Pulmonary artery endothelial cell (primary cell): ENCODE data around the gene IL2RG. TPM values are rescaled to one million over a fixed set of nuclear protein-coding genes. Genes with fewer than 3 reads are reported as not detected.
A peak's percentile ranks its signal among the peaks of the same experiment; 100 is the strongest.

Experiments
- DNase-seq: peaks from one replicate; pipeline ENCODE4 v3.0.0-alpha.2; 2011; ENCODE audit warnings: low read depth, low spot score
- total RNA-seq: library from RNA; depleted of rRNA; stranded (reverse); fragments of >200 nt; gene quantifications from 2 replicates; pipeline ENCODE4 v1.2.3, GENCODE V29; 2014

Gene IL2RG
- total RNA-seq, 1 donor from 2014 or later = not detected

GRCh38 chrX:71107762-71108360, 3.5 kb downstream of the IL2RG start:
- DNase-seq = no peak

- no peak for DNase-seq
Observed at GRCh38 chrX:71107245-71107644, 4.1 kb downstream of the IL2RG start.

- no peak for DNase-seq
Observed at GRCh38 chrX:71106427-71106826, 5.0 kb downstream of the IL2RG start, which contains the start of gene CXorf65. Gene CXorf65, minus strand, starts transcription at chrX:71106740. Its CDS starts 184 bp downstream, at chrX:71106556.

GRCh38 chrX:71105628-71106027, 5.7 kb downstream of the IL2RG start:
- DNase-seq = no peak

- DNase-seq = no peak
Observed at GRCh38 chrX:71103110-71103983, 8.0 kb downstream of the IL2RG start.

- DNase-seq = no peak
Observed at GRCh38 chrX:71102292-71102691, 9.1 kb downstream of the IL2RG start.

GRCh38 chrX:71100581-71101505, 10.5 kb downstream of the IL2RG start:
- DNase-seq = no peak

- no peak for DNase-seq
Observed at GRCh38 chrX:71099736-71100135, 11.6 kb downstream of the IL2RG start.

- no peak for DNase-seq
Observed at GRCh38 chrX:71098951-71099506, 12.3 kb downstream of the IL2RG start.

- no peak for DNase-seq
Observed at GRCh38 chrX:71098302-71098701, 13.1 kb downstream of the IL2RG start.

- DNase-seq = no peak
Observed at GRCh38 chrX:71096760-71097032, 14.7 kb downstream of the IL2RG start.

- DNase-seq = no peak
Observed at GRCh38 chrX:71095981-71096759, 15.2 kb downstream of the IL2RG start.

GRCh38 chrX:71095555-71095980, 15.8 kb downstream of the IL2RG start, which contains the start of gene FOXO4:
Gene FOXO4, plus strand, starts transcription at chrX:71095851. Its CDS starts 678 bp downstream, at chrX:71096529.
- peak; percentile 64 for DNase-seq

GRCh38 chrX:71095033-71095432, 16.3 kb downstream of the IL2RG start:
- DNase-seq = no peak

GRCh38 chrX:71091263-71091662, 20.1 kb downstream of the IL2RG start:
- no peak for DNase-seq

- no peak for DNase-seq
Observed at GRCh38 chrX:71085900-71086299, 25.5 kb downstream of the IL2RG start.

GRCh38 chrX:71082822-71083221, 28.6 kb downstream of the IL2RG start:
- DNase-seq = no peak

- no peak for DNase-seq
Observed at GRCh38 chrX:71082124-71082647, 29.2 kb downstream of the IL2RG start.

- DNase-seq = peak; percentile 11
Observed at GRCh38 chrX:71081330-71082123, 29.9 kb downstream of the IL2RG start.

GRCh38 chrX:71070531-71070930, 40.8 kb downstream of the IL2RG start:
- DNase-seq = no peak
